GM23338 (cell line): ENCODE data around the gene UCKL1.

Source experiments
- CREB1 ChIP-seq: fragments of 250-450 bp; sonication (Bioruptor Pico); IDR thresholded peaks from 2 replicates; pipeline ENCODE4 v1.5.0; 2020; ENCODE audit warnings: low read depth, mild to moderate bottlenecking, moderate library complexity
- CTCF ChIP-seq, 2 experiments: fragments of 200-600 bp in 1 of 2; sonication (generic) in 1 of 2; conservative IDR thresholded peaks; 2 replicates each; pipeline versions ENCODE4 v1.5.1 to v1.6.1; 2016 to 2017; ENCODE audit warnings: antibody characterized with exemption in 2 of 2, low read depth in 2 of 2, mild to moderate bottlenecking in 2 of 2, moderate library complexity in 1 of 2
- ETS1 ChIP-seq: IDR thresholded peaks from 2 replicates; pipeline ENCODE4 v1.6.1; 2016; ENCODE audit warnings: antibody characterized with exemption
- EZH2 ChIP-seq: fragments of 200-600 bp; sonication (generic); IDR thresholded peaks from one replicate; pipeline ENCODE4 v1.8.0; 2017; ENCODE audit warnings: antibody characterized with exemption, mild to moderate bottlenecking, low read depth; ENCODE audit not compliant: unreplicated experiment
- EZH2phosphoT487 ChIP-seq: fragments of 200-600 bp; sonication (generic); IDR thresholded peaks from one replicate; pipeline ENCODE4 v1.8.1; 2018; ENCODE audit warnings: antibody characterized with exemption; ENCODE audit not compliant: unreplicated experiment
- JUNB ChIP-seq: IDR thresholded peaks from one replicate; pipeline ENCODE4 v1.6.1; 2016; ENCODE audit warnings: antibody characterized with exemption; ENCODE audit not compliant: unreplicated experiment
- NANOG ChIP-seq: IDR thresholded peaks from 2 replicates; pipeline ENCODE4 v1.6.1; 2016; ENCODE audit warnings: antibody characterized with exemption, borderline replicate concordance
- POLR2AphosphoS5 ChIP-seq: IDR thresholded peaks from 2 replicates; pipeline ENCODE4 v1.6.1; 2016; ENCODE audit warnings: antibody characterized with exemption, low read depth
- REST ChIP-seq: IDR thresholded peaks from one replicate; pipeline ENCODE4 v1.6.1; 2018; ENCODE audit warnings: antibody characterized with exemption; ENCODE audit not compliant: unreplicated experiment
- STAT1 ChIP-seq: IDR thresholded peaks from one replicate; pipeline ENCODE4 v1.6.1; 2016; ENCODE audit warnings: antibody characterized with exemption; ENCODE audit not compliant: unreplicated experiment
- ZNF114 ChIP-seq: fragments of 250-450 bp; sonication (Bioruptor Pico); IDR thresholded peaks from 2 replicates; pipeline ENCODE4 v1.5.0; 2020; ENCODE audit warnings: mild to moderate bottlenecking, moderate library complexity
- ZNF331 ChIP-seq: fragments of 250-450 bp; sonication (Bioruptor Pico); IDR thresholded peaks from 2 replicates; pipeline ENCODE4 v1.5.0; 2020; ENCODE audit warnings: low read depth, mild to moderate bottlenecking, moderate library complexity
- ZNF462 ChIP-seq: fragments of 250-450 bp; sonication (Bioruptor Pico); IDR thresholded peaks from 2 replicates; pipeline ENCODE4 v1.5.0; 2020; ENCODE audit warnings: mild to moderate bottlenecking, moderate library complexity

GRCh38 chr20:63947638-63948456, 8.4 kb downstream of the UCKL1 start:
- TF ChIP-seq REST (no peak), CTCF (conservative IDR thresholded peaks at IDR 0.05; ENCODE audit: low read depth in 2 of 2) (no peak), POLR2AphosphoS5 (no peak), CREB1 (CRISPR knock-in tag) (no peak), EZH2phosphoT487 (no peak), EZH2 (no peak), JUNB (no peak), STAT1 (no peak), ZNF331 (CRISPR knock-in tag) (no peak), NANOG (no peak), ZNF462 (CRISPR knock-in tag) (no peak), ETS1 (no peak), ZNF114 (CRISPR knock-in tag) (no peak)
